CD4-positive, alpha-beta T cell treated with Interleukin-10 for 1 hour (primary cell): ENCODE results near the gene AKR1E2.

Experiments used
- DNase-seq: peaks from one replicate; pipeline ENCODE4 v3.0.0-alpha.2; 2020

Gene AKR1E2

GRCh38 chr10:4847561-4848355, 21.8 kb downstream of the AKR1E2 start:
- no peak for DNase-seq

GRCh38 chr10:4848356-4849041, 22.5 kb downstream of the AKR1E2 start:
- DNase-seq = no peak

- no peak for DNase-seq
Measured at GRCh38 chr10:4849042-4849402, 23.0 kb downstream of the AKR1E2 start.

- DNase-seq = peak; percentile 85
Measured at GRCh38 chr10:4849555-4850242, 23.7 kb downstream of the AKR1E2 start.

GRCh38 chr10:4850397-4850796, 24.4 kb downstream of the AKR1E2 start:
- no peak for DNase-seq

GRCh38 chr10:4851176-4851575, 25.2 kb downstream of the AKR1E2 start:
- DNase-seq = no peak

GRCh38 chr10:4851846-4852245, 25.8 kb downstream of the AKR1E2 start:
- DNase-seq = no peak

GRCh38 chr10:4865945-4866661, 40.1 kb downstream of the AKR1E2 start:
- DNase-seq = no peak

GRCh38 chr10:4867109-4867519, 41.1 kb downstream of the AKR1E2 start:
- no peak for DNase-seq

- no peak for DNase-seq
Measured at GRCh38 chr10:4867520-4868356, 41.7 kb downstream of the AKR1E2 start.

GRCh38 chr10:4868357-4868657, 42.3 kb downstream of the AKR1E2 start:
- DNase-seq = no peak

- DNase-seq = no peak
Measured at GRCh38 chr10:4882704-4883078, 56.7 kb downstream of the AKR1E2 start.

- no peak for DNase-seq
Measured at GRCh38 chr10:4883079-4883739, 57.2 kb downstream of the AKR1E2 start.

GRCh38 chr10:4885162-4885561, 59.2 kb downstream of the AKR1E2 start:
- no peak for DNase-seq

GRCh38 chr10:4887501-4887900, 61.5 kb downstream of the AKR1E2 start:
- DNase-seq = no peak

GRCh38 chr10:4888236-4888635, 62.2 kb downstream of the AKR1E2 start:
- DNase-seq = no peak

- no peak for DNase-seq
Measured at GRCh38 chr10:4889959-4890358, 64.0 kb downstream of the AKR1E2 start.

- DNase-seq = no peak
Measured at GRCh38 chr10:4892681-4893080, 66.7 kb downstream of the AKR1E2 start.

- no peak for DNase-seq
Measured at GRCh38 chr10:4894335-4894734, 68.3 kb downstream of the AKR1E2 start.
